OCI-LY7 (cell line): ENCODE measurements around the gene HOXC11. TPM values are rescaled to one million over a fixed set of nuclear protein-coding genes. Genes with fewer than 3 reads are reported as not detected.

Experiments
- BruUV-seq: library from RNA; stranded (reverse); fragments of 400-500 nt; replicated peaks from 2 replicates; lab custom pipeline; 2021; lab: Mats Ljungman, UMichigan
- CTCF ChIA-PET: fragments of 300-600 bp; sonication (Branson Sonifier 250); formaldehyde crosslinking; loops from one replicate; lab custom pipeline; 2022; ENCODE audit warnings: antibody characterized with exemption; ENCODE audit not compliant: unreplicated experiment; lab: Charles Lee
- POLR2A ChIA-PET: fragments of 300-600 bp; sonication (Branson Sonifier 250); formaldehyde crosslinking; loops from one replicate; lab custom pipeline; 2022; ENCODE audit warnings: antibody characterized with exemption; lab: Charles Lee
- DNase-seq: peaks from one replicate; pipeline ENCODE4 v3.0.0-alpha.2; 2015; ENCODE audit warnings: low spot score
- H2AFZ ChIP-seq: fragments of 200-600 bp; sonication (generic), shearing (Covaris generic); 2 replicates; pipeline ENCODE4 v1.6.1; 2014; ENCODE audit warnings: mild to moderate bottlenecking, antibody characterized with exemption, low read length, moderate library complexity
- H3K27ac ChIP-seq: fragments of 200-600 bp; sonication (generic); 2 replicates; pipeline ENCODE4 v1.5.1; 2014; ENCODE audit warnings: mixed run types, low read depth, mild to moderate bottlenecking, moderate library complexity, low read length, inconsistent platforms; ENCODE audit not compliant: poor library complexity, severe bottlenecking
- H3K36me3 ChIP-seq: fragments of 200-600 bp; sonication (generic); 2 replicates; pipeline ENCODE4 v1.6.1; 2014; ENCODE audit warnings: mild to moderate bottlenecking, antibody characterized with exemption, low read length, moderate library complexity, mixed read lengths; ENCODE audit not compliant: insufficient read depth
- H3K4me1 ChIP-seq: fragments of 200-600 bp; sonication (generic); 2 replicates; pipeline ENCODE4 v1.5.1; 2014; ENCODE audit warnings: mild to moderate bottlenecking, low read length; ENCODE audit not compliant: insufficient read depth, poor library complexity, severe bottlenecking
- H3K4me2 ChIP-seq: fragments of 200-600 bp; sonication (generic); 2 replicates; pipeline ENCODE4 v1.6.1; 2014; ENCODE audit warnings: mild to moderate bottlenecking, low read length
- H3K4me3 ChIP-seq: fragments of 200-600 bp; sonication (generic); 2 replicates; pipeline ENCODE4 v1.5.1; 2014; ENCODE audit warnings: mild to moderate bottlenecking, low read depth, low read length; ENCODE audit not compliant: poor library complexity, severe bottlenecking
- H3K79me2 ChIP-seq: fragments of 200-600 bp; sonication (generic); 2 replicates; pipeline ENCODE4 v1.6.1; 2016; ENCODE audit warnings: low read depth, mild to moderate bottlenecking, low read length, moderate library complexity, mixed read lengths; ENCODE audit not compliant: insufficient read depth
- H3K9me2 ChIP-seq: fragments of 200-600 bp; sonication (generic); 2 replicates; pipeline ENCODE4 v1.6.1; 2016; ENCODE audit warnings: mild to moderate bottlenecking, low read length, mixed read lengths; ENCODE audit not compliant: insufficient read depth
- H3K9me3 ChIP-seq: fragments of 200-600 bp; sonication (generic); 2 replicates; pipeline ENCODE4 v1.6.1; 2014; ENCODE audit warnings: mild to moderate bottlenecking, mixed run types, low read length, mixed read lengths
- H4K20me1 ChIP-seq: fragments of 200-600 bp; sonication (generic); 2 replicates; pipeline ENCODE4 v1.6.1; 2014; ENCODE audit warnings: mild to moderate bottlenecking, antibody characterized with exemption, low read length, moderate library complexity, mixed read lengths; ENCODE audit not compliant: insufficient read depth
- CTCF ChIP-seq: fragments of 200-600 bp; sonication (generic); conservative IDR thresholded peaks from 2 replicates; pipeline ENCODE4 v1.5.1; 2014; ENCODE audit warnings: mild to moderate bottlenecking, antibody characterized with exemption, low read length, moderate library complexity, mixed read lengths
- EZH2phosphoT487 ChIP-seq: fragments of 200-600 bp; sonication (generic); IDR thresholded peaks from 2 replicates; pipeline ENCODE4 v1.6.1; 2018; ENCODE audit warnings: low read depth, borderline replicate concordance, mild to moderate bottlenecking, mixed run types, antibody characterized with exemption, low read length, moderate library complexity, mixed read lengths
- intact Hi-C: fragments of 100-400 bp; cut with micrococcal nuclease; formaldehyde crosslinking; loops from one replicate; pipeline ENCODE4 v1.10.0; 2022; ENCODE audit not compliant: unreplicated experiment
- total RNA-seq, 2 experiments: library from RNA; depleted of rRNA in 1 of 2; stranded (reverse); fragments of >200 nt in 1 of 2; shearing (Covaris generic) in 1 of 2; gene quantifications; 2 replicates each; pipeline ENCODE4 v1.2.3, GENCODE V29; 2014 to 2022

Gene HOXC11
- total RNA-seq, 2 experiments from 2014 or later, result 1.4 to 2.7 TPM

- no peak for TF ChIP-seq EZH2phosphoT487
- TF ChIP-seq CTCF, result no peak
- intact Hi-C loops, result loop anchor here (10.0 kb wide), 1 partner anchor 344 kb away; no protein-coding TSS in a partner anchor
- Histone ChIP-seq H3K4me1 (peaks cover 31% of the 10 kb centered on the region), H3K9me2 (no peaks in the 10 kb centered on the region), H3K9me3 (no peaks in the 10 kb centered on the region), H3K27ac (no peak overlapping the region), H3K4me2 (peak overlapping the region; percentile 27; the same call in 1 of the 2 replicates), H3K36me3 (no peaks in the 10 kb centered on the region), H2AFZ (peak overlapping the region; percentile 15; the same call in 1 of the 2 replicates), H3K79me2 (no peaks in the 10 kb centered on the region), H3K4me3 (no peak overlapping the region), H4K20me1 (no peaks in the 10 kb centered on the region)
- no peak for DNase-seq
- BruUV-seq, result no TSS peak
- ChIA-PET POLR2A (no interaction called here), CTCF (no interaction called here)
Measured at GRCh38 chr12:54010053-54010971, 37.4 kb downstream of the HOXC11 start.

- Histone ChIP-seq H4K20me1 (no peaks in the 10 kb centered on the region), H3K4me1 (peaks cover 24% of the 10 kb centered on the region), H3K9me3 (no peaks in the 10 kb centered on the region), H3K27ac (no peak overlapping the region), H3K4me3 (peak overlapping the region; percentile 3), H2AFZ (peak overlapping the region; percentile 15; the same call in 1 of the 2 replicates), H3K4me2 (peak overlapping the region; percentile 27), H3K79me2 (no peaks in the 10 kb centered on the region), H3K9me2 (no peaks in the 10 kb centered on the region), H3K36me3 (no peaks in the 10 kb centered on the region)
- intact Hi-C loops, result loop anchor here (10.0 kb wide), 1 partner anchor 344 kb away; no protein-coding TSS in a partner anchor
- CTCF ChIA-PET, result no interaction called here
- POLR2A ChIA-PET, result no interaction called here
- no TSS peak for BruUV-seq
- TF ChIP-seq CTCF (no peak), EZH2phosphoT487 (no peak)
- no peak for DNase-seq
Measured at GRCh38 chr12:54010972-54011664, 38.2 kb downstream of the HOXC11 start.
